GM20000 (cell line): ENCODE results near the gene NCKAP5.

Experiments
- DNase-seq: peaks from one replicate; pipeline ENCODE4 v3.0.0; 2012; ENCODE audit warnings: low spot score
- CTCF ChIP-seq: IDR thresholded peaks from 2 replicates; pipeline ENCODE4 v1.5.1; 2012; ENCODE audit warnings: mild to moderate bottlenecking, control low read depth; ENCODE audit errors: extremely low read depth, missing control alignments

NCKAP5 gene

GRCh38 chr2:133193544-133194361 lies 374.5 kb downstream of the NCKAP5 start:
- no peak for TF ChIP-seq CTCF
- DNase-seq: no peak

GRCh38 chr2:133192028-133192427 lies 376.2 kb downstream of the NCKAP5 start:
- TF ChIP-seq CTCF: no peak
- no peak for DNase-seq

GRCh38 chr2:133177196-133177595 lies 391.1 kb downstream of the NCKAP5 start:
- no peak for TF ChIP-seq CTCF
- DNase-seq: no peak

GRCh38 chr2:133175926-133176325 lies 392.3 kb downstream of the NCKAP5 start:
- TF ChIP-seq CTCF: no peak
- no peak for DNase-seq

GRCh38 chr2:133173224-133173623 lies 395.0 kb downstream of the NCKAP5 start:
- TF ChIP-seq CTCF: no peak
- DNase-seq: no peak

GRCh38 chr2:133171393-133172004 lies 396.8 kb downstream of the NCKAP5 start:
- peak; percentile 48 for TF ChIP-seq CTCF
- peak; percentile 14 for DNase-seq

- no peak for TF ChIP-seq CTCF
- no peak for DNase-seq
These were observed 398.9 kb downstream of the NCKAP5 start for GRCh38 chr2:133169274-133169912.
